ENCODE results near the gene GLA.

DNA sequence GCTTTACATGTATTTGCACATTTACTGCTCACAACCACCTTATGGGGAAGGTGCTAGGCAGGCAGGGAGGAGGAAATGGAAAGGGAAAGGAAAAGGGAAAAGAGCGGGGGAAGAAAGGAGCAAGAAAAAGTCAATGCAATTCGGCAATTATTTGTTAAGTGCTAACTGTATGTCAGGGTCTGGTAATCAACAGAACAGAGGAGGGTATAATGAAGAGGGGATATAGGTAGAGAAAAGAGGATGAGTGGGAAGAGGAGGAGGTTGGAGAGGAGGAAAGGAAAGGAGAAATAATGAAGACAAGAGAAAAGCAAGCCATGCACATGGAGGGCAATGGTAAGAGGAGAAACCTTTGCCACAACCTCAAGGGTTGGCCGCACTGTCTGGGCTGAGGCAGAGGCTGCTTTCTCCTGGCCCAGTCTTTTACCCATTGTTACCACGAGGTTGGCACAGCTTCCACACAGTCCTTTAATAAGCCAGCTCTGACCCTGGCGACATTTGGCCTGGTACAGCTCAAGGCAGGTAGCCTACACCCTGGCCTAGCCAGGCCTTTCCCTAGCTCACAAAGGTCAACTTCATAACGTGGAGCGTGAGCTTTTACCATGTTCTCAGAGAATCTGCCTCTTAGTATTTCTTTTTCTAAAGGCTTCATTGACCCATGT is 22.6 kb downstream of the GLA start:
- no peak for TF ChIP-seq POLR2AphosphoS5 (IDR thresholded peaks at IDR 0.05; ENCODE audit: insufficient read depth, low read depth, low read length)
- TF ChIP-seq CTCF (IDR thresholded peaks at IDR 0.05; ENCODE audit: extremely low read depth in 1 of 2, insufficient read depth in 1 of 2, low read depth in 1 of 2, low read length in 2 of 2) = no peak
- TF ChIP-seq POLR2A (IDR thresholded peaks at IDR 0.05; ENCODE audit: low read depth, low read length) = no peak
- TF ChIP-seq, protein P1, sequence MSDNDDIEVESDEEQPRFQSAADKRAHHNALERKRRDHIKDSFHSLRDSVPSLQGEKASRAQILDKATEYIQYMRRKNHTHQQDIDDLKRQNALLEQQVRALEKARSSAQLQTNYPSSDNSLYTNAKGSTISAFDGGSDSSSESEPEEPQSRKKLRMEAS (IDR thresholded peaks at IDR 0.05; ENCODE audit: insufficient read depth, insufficient read length) = no peak
- no peak for TF ChIP-seq EZH2 (IDR thresholded peaks at IDR 0.05; ENCODE audit: borderline replicate concordance, low read depth, low read length, severe bottlenecking)
- no peak for TF ChIP-seq MYC (IDR thresholded peaks at IDR 0.05; ENCODE audit: low read depth, low read length)
- no peak for TF ChIP-seq FOS (IDR thresholded peaks at IDR 0.05; ENCODE audit: borderline replicate concordance, insufficient read depth, low read length)
- TF ChIP-seq GATA2 (IDR thresholded peaks at IDR 0.05; ENCODE audit: insufficient read depth, insufficient read length, low read depth, low read length) = no peak
- TF ChIP-seq JUN (IDR thresholded peaks at IDR 0.05; ENCODE audit: borderline replicate concordance, insufficient read depth, insufficient read length, low read depth) = no peak
